ENCODE measurements around the gene ATOH8. TPM values are rescaled to one million over a fixed set of nuclear protein-coding genes. Genes with fewer than 3 reads are reported as not detected.
A peak's percentile ranks its signal among the peaks of the same experiment; 100 is the strongest.

ATOH8 gene
- polyA plus RNA-seq, 2 of the 4 experiments (the other 2 are of a cell fraction) = 1.8 to 20.0 TPM

- H3K4me3 ChIP-seq = no peak overlapping the region
- ATAC-seq (no peak), FAIRE-seq (no peak), DNase-seq (ENCODE audit: low read depth in 1 of 2, low spot score in 1 of 2) (no peak)
- 0 out of 6 replicates have a peak overlapping the region, but pooled peaks of 1 of the 2 experiments have one; percentile 3 for H3K27ac ChIP-seq
- ChIA-PET CTCF (interaction anchor here (1.1 to 63.0 kb wide), 9 partner anchors 9 to 320 kb away, joined by 4 to 1675 read pairs (median 7); partner anchors contain the start of gene ATOH8), POLR2A (interaction anchor here (2.0 kb wide), 1 partner anchor 18 kb away, joined by 5 read pairs; no protein-coding TSS in a partner anchor)
- no peak overlapping the region for H3K4me2 ChIP-seq
- H3K9me3 ChIP-seq = no peaks in the 10 kb centered on the region
- H3K4me1 ChIP-seq = peaks cover 48% of the 10 kb centered on the region
- WGBS (ENCODE audit: missing lambda C conversion rate) = 71% methylated on average over 6 of the region's 6 CpGs
- no peak for TF ChIP-seq ZNF302 (CRISPR knock-in tag; IDR thresholded peaks at IDR 0.05)
- TF ChIP-seq CBX8 (IDR thresholded peaks at IDR 0.05) = no peak
- no peak for TF ChIP-seq KDM1A (IDR thresholded peaks at IDR 0.05; ENCODE audit: low read depth)
- TF ChIP-seq RAD21 (conservative IDR thresholded peaks at IDR 0.05 in 1 of 2, IDR thresholded peaks at IDR 0.05 in 1 of 2) = no peak
- no peak for TF ChIP-seq E2F6 (IDR thresholded peaks at IDR 0.05; ENCODE audit: borderline replicate concordance, low read depth)
Observed at GRCh38 chr2:85760371-85760770, 6.6 kb downstream of the ATOH8 start.

GRCh38 chr2:85760872-85761271 lies 7.1 kb downstream of the ATOH8 start:
- no peak for DNase-seq (ENCODE audit: low read depth in 1 of 2, low spot score in 1 of 2)
- ChIA-PET CTCF (interaction anchor here (0.8 to 63.0 kb wide), 12 partner anchors 10 to 319 kb away, joined by 3 to 1675 read pairs (median 6); partner anchors contain the start of gene ATOH8), POLR2A (interaction anchor here (1.3 to 2.0 kb wide), 2 partner anchors 11 to 19 kb away, joined by 5 to 7 read pairs; no protein-coding TSS in a partner anchor)
- peaks cover 45% of the 10 kb centered on the region for H3K4me1 ChIP-seq
- 83% methylated on average over 8 of the region's 8 CpGs for WGBS (ENCODE audit: missing lambda C conversion rate)
- H3K4me3 ChIP-seq = no peak overlapping the region
- TF ChIP-seq CTCF (IDR thresholded peaks at IDR 0.05) (no peak), HDAC2 (IDR thresholded peaks at IDR 0.05) (no peak), EP300 (IDR thresholded peaks at IDR 0.05) (no peak), ZSCAN20 (CRISPR knock-in tag; IDR thresholded peaks at IDR 0.05) (no peak), HES2 (IDR thresholded peaks at IDR 0.05) (no peak), JUN (IDR thresholded peaks at IDR 0.05) (no peak), MAFK (IDR thresholded peaks at IDR 0.05; ENCODE audit: partially characterized antibody) (no peak), CBX8 (IDR thresholded peaks at IDR 0.05) (no peak), NPAS2 (CRISPR knock-in tag; IDR thresholded peaks at IDR 0.05; ENCODE audit: borderline replicate concordance) (no peak), BCL3 (IDR thresholded peaks at IDR 0.05) (no peak), PBX3 (IDR thresholded peaks at IDR 0.05) (no peak)
- H3K9me3 ChIP-seq = no peaks in the 10 kb centered on the region
- H3K27ac ChIP-seq = peak overlapping the region in 1 of 2 experiments; percentile 3; a peak in 1 of 6 replicates
- H3K4me2 ChIP-seq = no peak overlapping the region
- no peak for FAIRE-seq
- no peak for ATAC-seq

- ChIA-PET CTCF (interaction anchor here (0.8 to 63.0 kb wide), 12 partner anchors 10 to 319 kb away, joined by 3 to 1675 read pairs (median 6); partner anchors contain the start of gene ATOH8), POLR2A (interaction anchor here (1.3 kb wide), 1 partner anchor 11 kb away, joined by 7 read pairs; no protein-coding TSS in a partner anchor)
- WGBS (ENCODE audit: missing lambda C conversion rate) = 58% methylated on average over 3 of the region's 3 CpGs
- ATAC-seq (0 out of 6 replicates have a peak, but pooled peaks of 1 of the 2 experiments have one; percentile 6), FAIRE-seq (no peak), DNase-seq (ENCODE audit: low read depth in 1 of 2, low spot score in 1 of 2) (no peak)
- H3K27ac ChIP-seq = peak overlapping the region in 1 of 2 experiments; percentile 46; a peak in 4 of 6 replicates
- H3K4me3 ChIP-seq = no peak overlapping the region
- H3K9me3 ChIP-seq = no peaks in the 10 kb centered on the region
- H3K4me2 ChIP-seq = peak overlapping the region; percentile 40; the same call in 2 of the 3 replicates
- peaks cover 45% of the 10 kb centered on the region for H3K4me1 ChIP-seq
- no peak for TF ChIP-seq PBX3 (IDR thresholded peaks at IDR 0.05)
- no peak for TF ChIP-seq MYC (IDR thresholded peaks at IDR 0.05; ENCODE audit: borderline replicate concordance, low read length)
- no peak for TF ChIP-seq EHF (CRISPR knock-in tag; IDR thresholded peaks at IDR 0.05)
- TF ChIP-seq RFX5 (IDR thresholded peaks at IDR 0.05) = no peak
- TF ChIP-seq HEYL (CRISPR knock-in tag; IDR thresholded peaks at IDR 0.05) = no peak
- no peak for TF ChIP-seq CBX8 (IDR thresholded peaks at IDR 0.05)
- no peak for TF ChIP-seq BHLHE40 (IDR thresholded peaks at IDR 0.05; ENCODE audit: low read depth, low read length)
- no peak for TF ChIP-seq TFCP2L1 (CRISPR knock-in tag; IDR thresholded peaks at IDR 0.05)
- no peak for TF ChIP-seq JUNB (IDR thresholded peaks at IDR 0.05)
- no peak for TF ChIP-seq SREBF2 (IDR thresholded peaks at IDR 0.05)
- no peak for TF ChIP-seq USF2 (IDR thresholded peaks at IDR 0.05)
- no peak for TF ChIP-seq CBX2 (IDR thresholded peaks at IDR 0.05; ENCODE audit: borderline replicate concordance, low read depth)
- TF ChIP-seq HOXB5 (CRISPR knock-in tag; IDR thresholded peaks at IDR 0.05) = no peak
- no peak for TF ChIP-seq HDAC2 (IDR thresholded peaks at IDR 0.05)
Observed at GRCh38 chr2:85761512-85761944, 7.7 kb downstream of the ATOH8 start.

All from A549 (cell line).